B cell (primary cell): Measurements from ENCODE around the gene DUSP9. TPM values are rescaled to one million over a fixed set of nuclear protein-coding genes. Genes with fewer than 3 reads are reported as not detected.
"Not testable (repeated sequence)": the region's sequence is repeated elsewhere in the genome, so short reads cannot be mapped to it uniquely, and the experiment has no call there.

Experiments used
- ATAC-seq: fragments of 200-7000 bp; cut with Tn5 transposase; one replicate; pipeline ENCODE4 v1.10.0; 2021; ENCODE audit warnings: low read depth, mild to moderate bottlenecking, moderate number of reproducible peaks, moderate library complexity
- CTCF ChIA-PET: fragments of 350-600 bp; sonication (Branson Sonifier 250); formaldehyde crosslinking; loops from one replicate; lab custom pipeline; 2021; ENCODE audit warnings: antibody characterized with exemption, inconsistent platforms; lab: Charles Lee
- POLR2A ChIA-PET: fragments of 350-600 bp; sonication (Branson Sonifier 250); formaldehyde crosslinking; loops from one replicate; lab custom pipeline; 2021; ENCODE audit warnings: antibody characterized with exemption; lab: Charles Lee
- DNase-seq: peaks from one replicate; pipeline ENCODE4 v3.0.0; 2013
- H2AFZ ChIP-seq: 2 replicates; pipeline ENCODE4 v1.6.1; 2012; ENCODE audit warnings: mild to moderate bottlenecking, low read depth, low read length; ENCODE audit not compliant: insufficient read depth, poor library complexity, severe bottlenecking
- H3K27ac ChIP-seq, 2 donors: 1 replicate in 1 of 2; 2 replicates in 1 of 2; pipeline ENCODE4 v1.5.1; 2012 to 2013; ENCODE audit warnings: low read length in 2 of 2, mild to moderate bottlenecking in 2 of 2, moderate library complexity in 1 of 2
- H3K27me3 ChIP-seq, 4 experiments: fragments of 200-600 bp in 1 of 4; sonication (generic) in 1 of 4; replicated peaks in 1 of 4; 1 replicate in 2 of 4; 2 replicates in 2 of 4; pipeline versions ENCODE4 v1.6.1 to v1.7.0; 2013 to 2016; ENCODE audit warnings: low read length in 3 of 4, mild to moderate bottlenecking in 2 of 4, mixed read lengths in 1 of 4, moderate library complexity in 1 of 4; ENCODE audit not compliant: insufficient read depth in 4 of 4, control insufficient read depth in 3 of 4; ENCODE audit errors: control extremely low read depth in 1 of 4
- H3K36me3 ChIP-seq, 2 experiments: replicated peaks in 1 of 2; 1 replicate in 1 of 2; 2 replicates in 1 of 2; pipeline versions ENCODE4 v1.6.1 to v1.7.1; 2013; ENCODE audit warnings: low read length in 1 of 2; ENCODE audit not compliant: insufficient read depth in 2 of 2, control insufficient read depth in 1 of 2; ENCODE audit errors: control extremely low read depth in 1 of 2, extremely low read depth in 1 of 2
- H3K4me1 ChIP-seq, 2 donors: fragments of 200-600 bp in 1 of 2; sonication (generic) in 1 of 2; 1 replicate in 1 of 2; 2 replicates in 1 of 2; pipeline versions ENCODE4 v1.5.1 to v1.6.1; 2013 to 2017; ENCODE audit warnings: low read length in 2 of 2; ENCODE audit not compliant: control insufficient read depth in 2 of 2, insufficient read depth in 2 of 2
- H3K4me2 ChIP-seq: replicated peaks from 2 replicates; pipeline ENCODE3; 2012; ENCODE audit warnings: mild to moderate bottlenecking, low read depth, low read length; ENCODE audit not compliant: poor library complexity, severe bottlenecking
- H3K4me3 ChIP-seq, 5 experiments: fragments of 200-600 bp in 1 of 5; sonication (generic) in 1 of 5; 1 replicate in 3 of 5; 2 replicates in 2 of 5; pipeline versions ENCODE4 v1.5.1 to v1.7.0; 2011 to 2016; ENCODE audit warnings: low read length in 4 of 5, mild to moderate bottlenecking in 4 of 5, low read depth in 2 of 5, control low read depth in 1 of 5, moderate library complexity in 1 of 5; ENCODE audit not compliant: insufficient read depth in 1 of 5; ENCODE audit errors: control extremely low read depth in 1 of 5, extremely low read depth in 1 of 5
- H3K79me2 ChIP-seq: fragments of 200-600 bp; sonication (generic); one replicate; pipeline ENCODE4 v1.6.0; 2016; ENCODE audit warnings: low read length; ENCODE audit not compliant: control insufficient read depth, insufficient read depth
- H3K9ac ChIP-seq: fragments of 200-600 bp; sonication (generic); 2 replicates; pipeline ENCODE4 v1.6.1; 2017; ENCODE audit warnings: mild to moderate bottlenecking, low read length, moderate library complexity
- H3K9me3 ChIP-seq, 3 donors: one replicate each; pipeline versions ENCODE4 v1.6.1 to v1.7.1; 2013; ENCODE audit warnings: low read length in 2 of 3; ENCODE audit not compliant: control insufficient read depth in 2 of 3, insufficient read depth in 1 of 3; ENCODE audit errors: control extremely low read depth in 1 of 3
- H4K20me1 ChIP-seq: 2 replicates; pipeline ENCODE4 v1.6.0; 2012; ENCODE audit warnings: mild to moderate bottlenecking, low read length; ENCODE audit not compliant: insufficient read depth, control insufficient read depth, poor library complexity, severe bottlenecking
- H3K27ac Mint-ChIP-seq: one replicate; pipeline ENCODE4 v1.8.0; 2021; ENCODE audit warnings: mixed read lengths
- H3K27me3 Mint-ChIP-seq: one replicate; pipeline ENCODE4 v1.8.0; 2021; ENCODE audit warnings: mixed read lengths
- H3K4me1 Mint-ChIP-seq: one replicate; pipeline ENCODE4 v1.8.0; 2021; ENCODE audit warnings: mixed read lengths
- H3K4me3 Mint-ChIP-seq: one replicate; pipeline ENCODE4 v1.8.0; 2021; ENCODE audit warnings: mixed read lengths
- H3K9me3 Mint-ChIP-seq: one replicate; pipeline ENCODE4 v1.8.0; 2022; ENCODE audit warnings: mixed read lengths; ENCODE audit not compliant: insufficient read depth
- EZH2 ChIP-seq: IDR thresholded peaks from 2 replicates; pipeline ENCODE4 v1.6.1; 2012; ENCODE audit warnings: borderline replicate concordance, low read depth, mild to moderate bottlenecking, moderate library complexity, low read length; ENCODE audit not compliant: insufficient read depth, poor library complexity, severe bottlenecking
- WGBS: methylation state at CpG from one replicate; pipeline ENCODE4 v1.1.5; 2013; ENCODE audit warnings: missing lambda C conversion rate; ENCODE audit not compliant: insufficient coverage; 5-methylcytosine and 5-hydroxymethylcytosine counted together
- intact Hi-C: fragments of 100-400 bp; cut with micrococcal nuclease; formaldehyde crosslinking; loops from one replicate; pipeline ENCODE4 v1.10.0; 2022
- polyA plus RNA-seq: library from polyadenylated mRNA; depleted of rRNA; stranded (reverse); fragments of >200 nt; gene quantifications from 2 replicates; pipeline ENCODE4 v1.2.3, GENCODE V29; 2012
- total RNA-seq, 2 donors: library from RNA; stranded (reverse); fragments of 120-200 nt in 1 of 2; gene quantifications; 1 replicate in 1 of 2; 2 replicates in 1 of 2; pipeline versions ENCODE4 v1.2.3 to v1.2.4, GENCODE V29; 2013 to 2022
- TF ChIP-seq, protein P1 (sequence below): fragments of 200-600 bp; IDR thresholded peaks from one replicate; pipeline ENCODE4 v1.8.0; 2022; ENCODE audit warnings: antibody characterized with exemption, mild to moderate bottlenecking

The DUSP9 gene
- total and polyA plus RNA-seq, 2 donors (not counting 1 experiment from before 2014, with no cell fraction given): not detected

- Histone ChIP-seq H3K36me3 (no peaks in the 10 kb centered on the region), H3K79me2 (no peaks in the 10 kb centered on the region), H3K4me1 (no peaks in the 10 kb centered on the region), H2AFZ (no peak overlapping the region), H3K4me3 (no peak overlapping the region), H4K20me1 (no peaks in the 10 kb centered on the region), H3K9ac (no peak overlapping the region), H3K9me3 (no peaks in the 10 kb centered on the region), H3K27me3 (peaks cover 0 to 11% (median 0%) of the 10 kb centered on the region in 4 experiments), H3K4me2 (no peak overlapping the region), H3K27ac (no peak overlapping the region)
- ATAC-seq (no peak), DNase-seq (no peak)
- ChIA-PET CTCF (no interaction called here), POLR2A (no interaction called here)
- WGBS: 94% methylated on average over 12 of the region's 31 CpGs
- Mint-ChIP-seq H3K4me1 (no peaks in the 10 kb centered on the region), H3K27ac (no peak overlapping the region), H3K4me3 (no peak overlapping the region), H3K9me3 (no peaks in the 10 kb centered on the region), H3K27me3 (no peaks in the 10 kb centered on the region)
- TF ChIP-seq, protein P1, sequence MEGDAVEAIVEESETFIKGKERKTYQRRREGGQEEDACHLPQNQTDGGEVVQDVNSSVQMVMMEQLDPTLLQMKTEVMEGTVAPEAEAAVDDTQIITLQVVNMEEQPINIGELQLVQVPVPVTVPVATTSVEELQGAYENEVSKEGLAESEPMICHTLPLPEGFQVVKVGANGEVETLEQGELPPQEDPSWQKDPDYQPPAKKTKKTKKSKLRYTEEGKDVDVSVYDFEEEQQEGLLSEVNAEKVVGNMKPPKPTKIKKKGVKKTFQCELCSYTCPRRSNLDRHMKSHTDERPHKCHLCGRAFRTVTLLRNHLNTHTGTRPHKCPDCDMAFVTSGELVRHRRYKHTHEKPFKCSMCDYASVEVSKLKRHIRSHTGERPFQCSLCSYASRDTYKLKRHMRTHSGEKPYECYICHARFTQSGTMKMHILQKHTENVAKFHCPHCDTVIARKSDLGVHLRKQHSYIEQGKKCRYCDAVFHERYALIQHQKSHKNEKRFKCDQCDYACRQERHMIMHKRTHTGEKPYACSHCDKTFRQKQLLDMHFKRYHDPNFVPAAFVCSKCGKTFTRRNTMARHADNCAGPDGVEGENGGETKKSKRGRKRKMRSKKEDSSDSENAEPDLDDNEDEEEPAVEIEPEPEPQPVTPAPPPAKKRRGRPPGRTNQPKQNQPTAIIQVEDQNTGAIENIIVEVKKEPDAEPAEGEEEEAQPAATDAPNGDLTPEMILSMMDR: no peak
- TF ChIP-seq EZH2: no peak
- intact Hi-C loops: no loop called here
Observed at GRCh38 chrX:153693216-153694086, 46.4 kb downstream of the DUSP9 start.

DNA sequence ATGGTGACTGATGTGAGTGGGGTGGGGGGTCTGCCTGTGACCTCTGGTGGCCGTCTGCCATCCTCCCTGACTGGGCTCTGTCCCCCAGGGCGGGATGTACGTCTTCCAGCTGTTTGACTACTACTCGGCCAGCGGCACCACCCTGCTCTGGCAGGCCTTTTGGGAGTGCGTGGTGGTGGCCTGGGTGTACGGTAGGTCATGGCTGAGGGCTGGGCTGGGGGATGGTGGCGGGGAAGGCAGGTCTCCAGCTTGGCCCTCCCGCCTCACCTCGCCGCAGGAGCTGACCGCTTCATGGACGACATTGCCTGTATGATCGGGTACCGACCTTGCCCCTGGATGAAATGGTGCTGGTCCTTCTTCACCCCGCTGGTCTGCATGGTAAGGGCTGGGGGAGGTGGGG lies 47.3 kb downstream of the DUSP9 start:
- intact Hi-C loops: not testable (repeated sequence)

More for the DNA sequence above, 47.3 kb downstream of the DUSP9 start:
- H3K36me3 ChIP-seq, H3K79me2 ChIP-seq, CTCF ChIA-PET, H3K27me3 Mint-ChIP-seq, H2AFZ ChIP-seq, H3K4me1 Mint-ChIP-seq, H3K4me3 ChIP-seq, H3K4me1 ChIP-seq, H3K9me3 ChIP-seq, ATAC-seq, POLR2A ChIA-PET, H4K20me1 ChIP-seq, H3K9me3 Mint-ChIP-seq, H3K4me3 Mint-ChIP-seq, H3K9ac ChIP-seq, DNase-seq, H3K4me2 ChIP-seq, H3K27ac Mint-ChIP-seq, H3K27ac ChIP-seq: not testable (repeated sequence)
- H3K27me3 ChIP-seq: peaks cover 0 to 11% (median 0%) of the 10 kb centered on the region in 4 experiments
- 100% methylated on average over 1 of the region's 16 CpGs for WGBS
